ENCODE measurements around the gene CPM.

GRCh38 chr12:68865399-68866164 lies 67.4 kb downstream of the CPM start:
- TF ChIP-seq POLR2AphosphoS5 (IDR thresholded peaks at IDR 0.05; ENCODE audit: low read depth), result no peak
- TF ChIP-seq CTCF (IDR thresholded peaks at IDR 0.05; ENCODE audit: insufficient read depth, low read length), result no peak

All from HL-60 (cell line).